ENCODE data around the gene FGFR2. TPM values are rescaled to one million over a fixed set of nuclear protein-coding genes. Genes with fewer than 3 reads are reported as not detected.

The FGFR2 gene
- total RNA-seq, 4 donors from 2014 or later, result 22.5 to 58.0 (median 44.4) TPM

- H3K27me3 ChIP-seq, result no peaks in the 10 kb centered on the region
- peak overlapping the region in 2 of 4 donors; percentile 29 to 38 for H3K27ac ChIP-seq
- WGBS, 2 donors, result 63 to 66% methylated on average over 5 to 6 of the region's 6 CpGs
- H3K4me3 ChIP-seq, result no peak overlapping the region
- intact Hi-C loops (cut with DNase I), result no loop called here
- peaks cover 0 to 19% (median 4%) of the 10 kb centered on the region in 3 donors for H3K4me1 ChIP-seq
- TF ChIP-seq POLR2A (IDR thresholded peaks at IDR 0.05), result no peak
- TF ChIP-seq CTCF (IDR thresholded peaks at IDR 0.05), result no peak
- H3K36me3 ChIP-seq, result no peaks in the 10 kb centered on the region
- no peak for DNase-seq
- H3K9me3 ChIP-seq, result no peaks in the 10 kb centered on the region
Observed at GRCh38 chr10:121459279-121459621, 139.0 kb downstream of the FGFR2 start.

- TF ChIP-seq CTCF (IDR thresholded peaks at IDR 0.05) (no peak), POLR2A (IDR thresholded peaks at IDR 0.05) (no peak)
- WGBS, 2 donors, result 40 to 57% methylated on average over 2 to 3 of the region's 3 CpGs
- no peaks in the 10 kb centered on the region for H3K27me3 ChIP-seq
- peaks cover 0 to 19% (median 4%) of the 10 kb centered on the region in 3 donors for H3K4me1 ChIP-seq
- H3K4me3 ChIP-seq, result no peak overlapping the region
- intact Hi-C loops (cut with DNase I), result no loop called here
- H3K9me3 ChIP-seq, result no peaks in the 10 kb centered on the region
- no peak for DNase-seq
- H3K27ac ChIP-seq, result no peak overlapping the region
- H3K36me3 ChIP-seq, result no peaks in the 10 kb centered on the region
Observed at GRCh38 chr10:121457729-121458128, 140.5 kb downstream of the FGFR2 start.

DNA sequence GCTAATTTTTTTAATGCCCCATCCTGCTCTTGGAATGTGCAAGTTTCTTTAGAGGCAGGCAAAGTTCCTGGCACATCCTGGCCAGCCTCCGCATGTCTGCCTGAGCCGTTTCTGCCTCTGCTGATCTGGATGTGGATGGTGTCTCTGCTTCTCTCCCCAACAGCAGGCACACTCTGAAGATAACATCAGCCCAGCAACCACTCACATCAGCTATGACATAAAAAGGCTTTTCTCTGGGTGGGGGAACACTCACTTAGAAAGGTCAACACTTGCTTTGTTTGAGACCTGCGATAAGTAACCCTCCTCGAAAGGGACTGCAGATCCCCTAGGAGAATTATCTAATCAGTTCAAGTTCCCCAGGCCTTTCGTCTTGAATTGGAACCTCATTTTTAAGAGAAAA lies 142.9 kb downstream of the FGFR2 start:
- no peaks in the 10 kb centered on the region for H3K9me3 ChIP-seq
- H3K4me3 ChIP-seq, result no peak overlapping the region
- no peaks in the 10 kb centered on the region for H3K27me3 ChIP-seq
- 44 to 67% methylated on average over 5 of the region's 5 CpGs for WGBS, 2 donors
- TF ChIP-seq CTCF (IDR thresholded peaks at IDR 0.05), result no peak
- no peak for TF ChIP-seq POLR2A (IDR thresholded peaks at IDR 0.05)
- no peaks in the 10 kb centered on the region for H3K36me3 ChIP-seq
- peaks cover 0 to 17% (median 4%) of the 10 kb centered on the region in 3 donors for H3K4me1 ChIP-seq
- DNase-seq, result no peak
- intact Hi-C loops (cut with DNase I), result no loop called here
- H3K27ac ChIP-seq, result no peak overlapping the region

- H3K27ac ChIP-seq, result no peak overlapping the region
- intact Hi-C loops (cut with DNase I), result no loop called here
- H3K4me1 ChIP-seq, result peaks cover 0 to 11% (median 4%) of the 10 kb centered on the region in 3 donors
- H3K36me3 ChIP-seq, result no peaks in the 10 kb centered on the region
- H3K4me3 ChIP-seq, result no peak overlapping the region
- H3K27me3 ChIP-seq, result no peaks in the 10 kb centered on the region
- no peaks in the 10 kb centered on the region for H3K9me3 ChIP-seq
- 81 to 96% methylated on average over 4 of the region's 4 CpGs for WGBS, 2 donors
- no peak for DNase-seq
- TF ChIP-seq POLR2A (IDR thresholded peaks at IDR 0.05) (no peak), CTCF (IDR thresholded peaks at IDR 0.05) (no peak)
Observed at GRCh38 chr10:121454781-121455180, 143.5 kb downstream of the FGFR2 start.

- H3K9me3 ChIP-seq, result no peaks in the 10 kb centered on the region
- no peaks in the 10 kb centered on the region for H3K4me1 ChIP-seq
- WGBS, 2 donors, result 58 to 77% methylated on average over 2 to 3 of the region's 3 CpGs
- no peak overlapping the region for H3K27ac ChIP-seq
- TF ChIP-seq CTCF (IDR thresholded peaks at IDR 0.05) (no peak), POLR2A (IDR thresholded peaks at IDR 0.05) (no peak)
- no peaks in the 10 kb centered on the region for H3K36me3 ChIP-seq
- no peak for DNase-seq
- intact Hi-C loops (cut with DNase I), result no loop called here
- H3K4me3 ChIP-seq, result no peak overlapping the region
- no peaks in the 10 kb centered on the region for H3K27me3 ChIP-seq
Observed at GRCh38 chr10:121453160-121453559, 145.1 kb downstream of the FGFR2 start.
